PC-9 (cell line): ENCODE data around the gene EPHB3.

Experiments used
- EZH2 ChIP-seq: fragments of 200-600 bp; sonication (generic); IDR thresholded peaks from 2 replicates; pipeline ENCODE4 v1.8.0; 2017; ENCODE audit warnings: antibody characterized with exemption, low read depth
- TF ChIP-seq, protein P1 (sequence below): fragments of 200-600 bp; sonication (generic); conservative IDR thresholded peaks from 2 replicates; pipeline ENCODE4 v1.6.1; 2017; ENCODE audit warnings: mixed run types, antibody characterized with exemption, mild to moderate bottlenecking, moderate library complexity

DNA sequence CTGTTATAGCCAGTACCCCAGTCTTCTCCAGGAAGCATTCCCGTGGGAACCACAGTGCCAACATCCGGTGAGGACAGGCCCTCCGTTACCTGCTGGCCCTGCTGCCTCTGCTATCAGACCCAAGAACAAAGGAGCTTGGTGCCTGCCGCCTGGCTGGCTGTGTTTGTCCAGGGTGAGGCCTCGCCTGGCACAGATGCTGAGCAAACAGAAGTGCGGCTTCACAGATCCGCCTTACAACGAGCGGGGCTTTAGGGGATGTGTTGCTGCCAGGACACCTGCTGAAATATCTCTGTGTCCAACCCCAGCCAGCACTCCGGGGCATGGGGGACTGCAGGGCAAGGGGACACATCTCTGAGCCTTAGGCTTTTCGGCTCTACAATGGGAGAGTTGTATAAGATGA lies 2.2 kb upstream of the EPHB3 start:
- TF ChIP-seq, protein P1, sequence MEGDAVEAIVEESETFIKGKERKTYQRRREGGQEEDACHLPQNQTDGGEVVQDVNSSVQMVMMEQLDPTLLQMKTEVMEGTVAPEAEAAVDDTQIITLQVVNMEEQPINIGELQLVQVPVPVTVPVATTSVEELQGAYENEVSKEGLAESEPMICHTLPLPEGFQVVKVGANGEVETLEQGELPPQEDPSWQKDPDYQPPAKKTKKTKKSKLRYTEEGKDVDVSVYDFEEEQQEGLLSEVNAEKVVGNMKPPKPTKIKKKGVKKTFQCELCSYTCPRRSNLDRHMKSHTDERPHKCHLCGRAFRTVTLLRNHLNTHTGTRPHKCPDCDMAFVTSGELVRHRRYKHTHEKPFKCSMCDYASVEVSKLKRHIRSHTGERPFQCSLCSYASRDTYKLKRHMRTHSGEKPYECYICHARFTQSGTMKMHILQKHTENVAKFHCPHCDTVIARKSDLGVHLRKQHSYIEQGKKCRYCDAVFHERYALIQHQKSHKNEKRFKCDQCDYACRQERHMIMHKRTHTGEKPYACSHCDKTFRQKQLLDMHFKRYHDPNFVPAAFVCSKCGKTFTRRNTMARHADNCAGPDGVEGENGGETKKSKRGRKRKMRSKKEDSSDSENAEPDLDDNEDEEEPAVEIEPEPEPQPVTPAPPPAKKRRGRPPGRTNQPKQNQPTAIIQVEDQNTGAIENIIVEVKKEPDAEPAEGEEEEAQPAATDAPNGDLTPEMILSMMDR: no peak
- TF ChIP-seq EZH2: no peak
